ENCODE results near the gene ACOD1.
"Not testable (repeated sequence)": the region's sequence is repeated elsewhere in the genome, so short reads cannot be mapped to it uniquely, and the experiment has no call there.

The ACOD1 gene

DNA sequence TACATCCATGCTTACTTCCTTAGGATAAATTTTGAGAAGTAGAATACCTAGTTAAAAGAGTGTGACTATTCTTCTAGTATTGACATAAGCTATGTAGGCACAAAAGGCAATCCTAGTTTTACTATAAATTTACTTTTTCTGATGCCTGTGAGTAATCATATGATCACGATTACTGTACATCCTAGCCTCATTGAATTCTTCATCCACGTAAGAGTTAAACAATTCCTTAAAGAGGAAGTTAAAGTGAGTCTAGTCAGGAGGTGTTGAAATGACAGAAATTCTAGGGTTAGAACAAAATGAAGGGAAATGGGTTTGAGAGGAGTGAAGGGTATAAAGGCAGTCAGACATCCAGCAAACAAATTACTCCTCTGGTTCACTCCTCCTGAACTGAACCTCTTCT is at the start of gene ACOD1:
Gene ACOD1 (plus strand): TSS at position 363 of the 400 bp plus-strand sequence. CDS start 48 bp downstream, outside the sequence.
- no peak for DNase-seq (ENCODE audit: low spot score)

DNA sequence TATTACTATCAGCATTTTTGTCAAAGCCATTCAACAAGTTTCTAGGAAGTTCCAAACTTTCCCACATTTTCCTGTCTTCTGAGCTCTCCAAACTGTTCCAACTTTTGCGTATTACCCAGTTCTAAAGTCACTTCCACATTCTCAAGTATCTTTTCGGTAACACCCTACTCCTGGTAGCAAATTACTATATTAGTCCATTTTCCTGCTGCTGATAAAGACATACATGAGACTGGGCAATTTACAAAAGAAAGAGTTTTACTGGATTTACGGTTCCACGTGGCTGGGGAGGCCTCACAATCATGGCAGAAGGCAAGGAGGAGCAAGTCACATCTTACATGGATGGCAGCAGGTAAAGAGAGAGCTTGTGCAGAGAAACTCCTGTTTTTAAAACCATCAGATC is 49.2 kb upstream of the ACOD1 start:
- DNase-seq (ENCODE audit: low spot score), result not testable (repeated sequence)

GRCh38 chr13:76903544-76904162 is 44.7 kb upstream of the ACOD1 start:
- DNase-seq (ENCODE audit: low spot score), result no peak

DNA sequence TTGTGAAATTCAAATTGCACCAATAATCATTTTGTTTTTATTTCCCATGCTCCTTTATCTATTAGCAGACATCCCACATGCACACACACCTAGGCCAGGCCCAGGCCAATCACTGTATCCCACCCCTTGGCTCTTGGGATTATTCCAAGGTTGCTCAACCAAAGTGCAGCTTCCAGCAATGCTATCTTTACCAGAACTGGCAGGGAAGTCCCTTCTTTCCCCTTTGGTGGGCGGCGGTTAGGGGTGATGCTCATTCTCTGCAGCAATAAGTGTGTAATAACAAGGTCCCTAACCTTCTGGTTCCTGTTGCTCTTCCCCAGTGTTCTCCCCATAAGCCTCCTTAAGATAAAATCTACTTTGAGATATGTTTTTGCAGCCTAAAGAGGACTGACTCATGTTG is 43.8 kb upstream of the ACOD1 start:
- DNase-seq (ENCODE audit: low spot score), result no peak

DNA sequence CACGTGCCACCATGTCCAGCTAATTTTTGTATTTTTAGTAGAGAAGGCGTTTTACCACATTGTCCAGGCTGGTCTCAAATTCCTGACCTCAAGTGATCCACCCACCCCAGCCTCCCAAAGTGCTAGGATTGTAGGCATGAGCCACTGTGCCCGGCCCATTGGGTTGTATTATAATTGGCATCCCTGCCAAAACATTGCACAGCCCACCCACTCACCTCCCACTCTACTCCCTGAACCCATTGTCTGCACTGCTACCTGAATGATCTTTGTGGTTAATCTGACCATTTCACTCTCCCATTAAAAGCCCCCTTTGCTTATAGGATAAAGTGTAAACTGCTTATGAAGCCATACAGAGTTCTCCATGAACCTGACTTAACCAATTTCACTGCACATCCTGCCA is 35.8 kb upstream of the ACOD1 start:
- no peak for DNase-seq (ENCODE audit: low spot score)

- DNase-seq (ENCODE audit: low spot score), result no peak
These were observed 34.4 kb upstream of the ACOD1 start for GRCh38 chr13:76913898-76914297.

- DNase-seq (ENCODE audit: low spot score), result no peak
These were observed 31.2 kb upstream of the ACOD1 start for GRCh38 chr13:76917095-76917494.

GRCh38 chr13:76917755-76918481 is 30.4 kb upstream of the ACOD1 start:
- DNase-seq (ENCODE audit: low spot score), result not testable (repeated sequence)

- DNase-seq (ENCODE audit: low spot score), result no peak
These were observed 26.8 kb upstream of the ACOD1 start for GRCh38 chr13:76921516-76921915.

- DNase-seq (ENCODE audit: low spot score), result no peak
These were observed 23.2 kb upstream of the ACOD1 start for GRCh38 chr13:76925115-76925514.

DNA sequence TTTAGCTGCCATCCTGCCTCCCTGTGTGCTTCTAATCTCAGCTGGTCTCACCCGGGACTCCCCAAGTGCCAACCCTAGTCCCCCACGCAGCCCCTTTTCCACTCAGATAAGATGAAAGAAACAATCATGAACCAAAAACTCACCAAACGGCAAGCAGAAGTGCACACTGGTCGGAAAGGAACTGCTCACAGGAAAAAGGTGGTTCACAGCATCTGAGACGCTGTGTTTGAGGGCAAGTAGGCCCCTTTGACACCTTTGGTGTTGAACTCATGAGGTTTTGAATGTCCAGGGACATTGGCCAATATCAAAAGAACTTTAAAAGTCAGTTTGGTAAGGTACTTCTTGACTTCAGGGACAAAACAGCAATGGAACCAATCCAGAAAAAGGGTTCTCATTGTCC is 20.4 kb upstream of the ACOD1 start:
- DNase-seq (ENCODE audit: low spot score), result no peak

- DNase-seq (ENCODE audit: low spot score), result no peak
These were observed 19.9 kb upstream of the ACOD1 start for GRCh38 chr13:76928456-76928855.

DNA sequence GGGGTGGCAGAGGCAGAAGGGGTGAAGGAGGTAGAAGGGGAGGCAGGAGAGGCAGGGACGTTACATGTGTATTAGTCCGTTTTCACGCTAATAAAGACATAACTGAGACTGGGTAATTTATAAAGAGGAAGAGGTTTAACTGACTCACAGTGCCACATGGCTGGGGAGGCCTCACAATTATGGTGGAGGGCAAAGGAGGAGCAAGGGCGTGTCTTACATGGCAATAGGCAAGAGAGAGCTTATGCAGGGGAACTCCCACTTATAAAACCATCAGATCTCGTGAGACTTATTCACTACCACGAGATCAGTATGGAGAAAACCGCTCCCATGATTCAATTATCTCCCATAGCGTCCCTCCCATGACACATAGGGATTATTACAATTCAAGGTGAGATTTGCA is 19.0 kb upstream of the ACOD1 start:
- no peak for DNase-seq (ENCODE audit: low spot score)

- no peak for DNase-seq (ENCODE audit: low spot score)
These were observed 18.4 kb upstream of the ACOD1 start for GRCh38 chr13:76929851-76930374.

DNA sequence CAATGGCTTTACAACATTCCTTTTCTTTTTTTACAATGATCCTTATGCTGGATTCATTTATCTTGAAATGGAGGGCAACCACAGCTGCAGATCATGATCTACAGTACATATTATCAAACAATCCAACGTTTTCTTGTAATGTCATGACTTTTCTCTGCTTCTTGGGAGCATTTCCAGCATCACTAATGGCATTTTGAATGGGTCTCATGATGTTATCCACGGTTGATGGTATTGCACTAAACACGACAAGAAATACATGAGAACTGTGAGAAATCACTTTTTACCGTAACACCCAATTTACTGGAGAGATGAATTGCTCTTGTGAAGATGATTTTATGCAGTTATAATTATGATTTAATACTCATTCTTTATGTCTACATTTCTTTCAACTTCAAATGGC is 16.2 kb upstream of the ACOD1 start:
- DNase-seq (ENCODE audit: low spot score), result no peak

DNA sequence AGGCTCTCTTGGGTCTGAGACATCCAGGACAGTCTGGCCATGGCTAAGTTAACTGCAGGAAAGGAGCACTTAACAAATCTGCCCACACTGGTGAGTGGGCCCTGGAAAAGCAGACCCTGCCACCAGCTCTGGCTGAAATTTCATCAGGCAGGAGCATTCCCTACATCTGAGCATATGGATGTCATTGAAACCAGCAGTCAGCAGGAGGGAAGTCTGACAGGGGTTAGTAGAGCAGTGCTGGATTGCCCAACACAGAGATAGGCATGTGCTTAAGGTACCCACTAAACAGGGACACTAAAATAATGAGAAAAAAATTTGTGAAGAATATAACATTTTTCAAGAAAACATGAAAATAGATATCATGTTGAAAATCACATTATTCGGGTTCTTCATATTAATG is 13.6 kb upstream of the ACOD1 start:
- no peak for DNase-seq (ENCODE audit: low spot score)

DNA sequence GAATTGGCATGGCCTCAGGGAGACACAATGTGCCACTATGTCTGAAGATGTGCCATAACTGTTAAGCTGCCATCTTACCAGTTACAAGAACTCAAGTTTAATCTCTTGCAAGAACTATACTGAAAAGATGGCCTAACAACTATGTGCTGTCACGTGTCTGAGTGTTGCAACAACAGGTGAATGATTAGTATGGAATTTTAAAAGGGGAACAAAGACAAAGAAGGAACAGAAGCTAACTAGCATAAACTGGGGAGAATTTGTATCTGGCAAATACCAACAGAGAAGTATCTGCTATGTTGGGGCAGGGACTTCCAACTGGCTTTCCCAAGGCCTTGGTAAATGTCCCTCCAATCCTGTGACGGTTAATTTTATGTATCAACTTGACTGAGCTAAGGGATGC is 11.5 kb upstream of the ACOD1 start:
- no peak for DNase-seq (ENCODE audit: low spot score)

DNA sequence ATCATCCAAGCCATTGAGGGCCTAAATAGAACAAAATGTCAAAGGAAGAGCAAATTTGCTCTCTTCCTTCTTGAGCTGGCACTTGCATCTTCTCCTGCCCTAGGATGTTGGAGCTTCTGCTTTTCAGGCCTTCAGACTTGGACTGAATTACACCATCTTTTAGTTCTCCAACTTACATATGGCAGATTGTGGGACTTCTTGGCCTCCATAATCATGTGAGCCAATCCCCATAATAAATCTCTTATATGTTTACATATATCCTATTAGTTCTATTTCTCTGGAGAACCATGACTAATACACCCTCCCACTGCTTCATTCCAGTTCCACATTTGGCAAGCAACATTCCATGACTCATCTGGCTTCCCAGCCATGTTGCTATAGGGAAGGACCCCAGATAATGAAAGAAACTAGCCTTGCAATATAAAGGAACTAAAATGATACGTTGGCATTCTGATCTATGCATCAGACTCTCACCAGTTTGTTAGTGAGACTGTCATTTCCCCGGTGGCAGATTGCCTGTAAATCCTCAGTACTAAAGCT is 11.0 kb upstream of the ACOD1 start:
- no peak for DNase-seq (ENCODE audit: low spot score)

DNA sequence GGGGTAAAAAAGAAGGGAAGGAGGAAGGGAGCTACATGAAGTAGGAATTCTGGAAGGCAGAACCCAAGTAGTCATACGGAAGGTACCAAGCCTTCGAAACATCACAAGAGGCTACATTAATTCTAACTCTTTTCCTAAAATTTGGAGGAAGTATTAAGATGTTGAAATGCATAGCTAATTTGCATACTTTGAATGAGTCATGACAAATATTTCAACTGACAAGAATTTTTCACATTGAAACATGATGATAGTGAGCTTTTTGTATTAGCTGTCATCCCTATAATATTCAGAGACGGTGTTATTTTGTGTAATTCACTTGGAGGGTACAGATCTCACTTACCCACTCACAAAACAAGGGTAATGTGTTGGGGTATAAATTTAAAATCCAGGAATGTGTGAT is 9.1 kb upstream of the ACOD1 start:
- DNase-seq (ENCODE audit: low spot score), result no peak

- DNase-seq (ENCODE audit: low spot score), result no peak
These were observed 5.9 kb upstream of the ACOD1 start for GRCh38 chr13:76942363-76942762.

DNA sequence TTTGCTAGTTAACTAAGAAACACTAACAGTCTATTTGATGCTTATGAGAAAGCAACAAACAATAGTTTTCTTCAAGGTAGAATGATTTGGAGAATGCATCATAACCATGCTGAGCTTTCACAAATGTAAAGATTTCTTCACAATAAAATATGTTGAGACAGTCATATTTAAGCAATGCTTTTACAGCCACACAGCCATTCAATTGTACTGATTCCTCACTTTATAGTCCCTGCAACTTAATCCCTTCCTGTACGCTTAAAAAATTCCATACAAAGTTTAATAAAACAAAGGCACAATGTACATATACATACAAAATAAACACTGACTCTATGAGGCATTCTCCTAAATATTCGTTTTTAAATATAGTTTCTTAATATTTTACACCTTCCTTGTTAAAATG is 4.7 kb upstream of the ACOD1 start:
- DNase-seq (ENCODE audit: low spot score), result no peak

GRCh38 chr13:76944456-76944855 is 3.9 kb upstream of the ACOD1 start:
- DNase-seq (ENCODE audit: low spot score), result no peak

DNA sequence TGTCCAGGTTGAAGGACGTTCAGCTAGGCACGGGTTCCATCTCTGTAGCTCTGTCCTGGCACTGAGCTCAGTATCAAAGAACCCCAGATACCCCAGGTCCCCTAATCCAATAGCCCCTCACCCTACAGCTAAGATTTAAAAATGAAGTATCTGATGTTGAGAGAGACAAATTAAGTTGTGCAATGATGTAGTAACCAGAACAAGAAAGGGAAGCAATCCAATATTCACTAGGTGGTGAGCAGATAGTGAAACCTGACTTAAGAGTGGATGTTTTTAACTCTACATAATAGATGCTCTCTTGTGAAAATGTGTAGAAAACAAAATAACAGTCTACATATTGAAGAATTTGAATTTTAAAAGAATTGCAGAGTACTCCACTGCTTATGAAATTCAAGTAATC is 1.8 kb downstream of the ACOD1 start:
- DNase-seq (ENCODE audit: low spot score), result no peak
